Mesodermal cell (in vitro differentiated cells): ENCODE measurements around the gene TGM2.

Source experiments
- H3K27ac ChIP-seq: 2 replicates; pipeline ENCODE4 v1.7.0; 2013; ENCODE audit warnings: mild to moderate bottlenecking, low read depth, low read length, moderate library complexity; ENCODE audit not compliant: severe bottlenecking
- H3K36me3 ChIP-seq: 2 replicates; pipeline ENCODE4 v1.7.1; 2013; ENCODE audit warnings: mild to moderate bottlenecking, low read length, moderate library complexity; ENCODE audit not compliant: control insufficient read depth, insufficient read depth
- H3K4me1 ChIP-seq: one replicate; pipeline ENCODE4 v1.7.1; 2013; ENCODE audit warnings: mild to moderate bottlenecking, low read length; ENCODE audit not compliant: insufficient read depth, control insufficient read depth, poor library complexity, severe bottlenecking
- H3K4me3 ChIP-seq: 2 replicates; pipeline ENCODE4 v1.7.0; 2013; ENCODE audit warnings: low read length, control low read depth, mild to moderate bottlenecking; ENCODE audit not compliant: insufficient read depth, poor library complexity, severe bottlenecking; ENCODE audit errors: extremely low read depth
- H3K9me3 ChIP-seq: 2 replicates; pipeline ENCODE4 v1.7.1; 2013; ENCODE audit warnings: mild to moderate bottlenecking, low read length, moderate library complexity; ENCODE audit not compliant: control insufficient read depth
- WGBS, 2 experiments: methylation state at CpG; one replicate each; pipeline ENCODE4 v1.1.5; 2013; ENCODE audit warnings: missing lambda C conversion rate in 2 of 2; ENCODE audit not compliant: insufficient coverage in 2 of 2; 5-methylcytosine and 5-hydroxymethylcytosine counted together

TGM2 gene

GRCh38 chr20:38158701-38159351, 6.2 kb downstream of the TGM2 start:
- peaks cover 11% of the 10 kb centered on the region for H3K4me1 ChIP-seq
- H3K36me3 ChIP-seq, result peaks cover 70% of the 10 kb centered on the region
- 95 to 97% methylated on average over 6 to 7 of the region's 14 CpGs for WGBS, 2 experiments
- no peak overlapping the region for H3K4me3 ChIP-seq
- peak overlapping the region; percentile 70 for H3K27ac ChIP-seq
- no peaks in the 10 kb centered on the region for H3K9me3 ChIP-seq

- 93 to 96% methylated on average over 13 of the region's 14 CpGs for WGBS, 2 experiments
- peaks cover 79% of the 10 kb centered on the region for H3K36me3 ChIP-seq
- no peak overlapping the region for H3K4me3 ChIP-seq
- no peaks in the 10 kb centered on the region for H3K9me3 ChIP-seq
- no peak overlapping the region for H3K27ac ChIP-seq
- peaks cover 3% of the 10 kb centered on the region for H3K4me1 ChIP-seq
Observed at GRCh38 chr20:38157635-38158495, 7.2 kb downstream of the TGM2 start.

DNA sequence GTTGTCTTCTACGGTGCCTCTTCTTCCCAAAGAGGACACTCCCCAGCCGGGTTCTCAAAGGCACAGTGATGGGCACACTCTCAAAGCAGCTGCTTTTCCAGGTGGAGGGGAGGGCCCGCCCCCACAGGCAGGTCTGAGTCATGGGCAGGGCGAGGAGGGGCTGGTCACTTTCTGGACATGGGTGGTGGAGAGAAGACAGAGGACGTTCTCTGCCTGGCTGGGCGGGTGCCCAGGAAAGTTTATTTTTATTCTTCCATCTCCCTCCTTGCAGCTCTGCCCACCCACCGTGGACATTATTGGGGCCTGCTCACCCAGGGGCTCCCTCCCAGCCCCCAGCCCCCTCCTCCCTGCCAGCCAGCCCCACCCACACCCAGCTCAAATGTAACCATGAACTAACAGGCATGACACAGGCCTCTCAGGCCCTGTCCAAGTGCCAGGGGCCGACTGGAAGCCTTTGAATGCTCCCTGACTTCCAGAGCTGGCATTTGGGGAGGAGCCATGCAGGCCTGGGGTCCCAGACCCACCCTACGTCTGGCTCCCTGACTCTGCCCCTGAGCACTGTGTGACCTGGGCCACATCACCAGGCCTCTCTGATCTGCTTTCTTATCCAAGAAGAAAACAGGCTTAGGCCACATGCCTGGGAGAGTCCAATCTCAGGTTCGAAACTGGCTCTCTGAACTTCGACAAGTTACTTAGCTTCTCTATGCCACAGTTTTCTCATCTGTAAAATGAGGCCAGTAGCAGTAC, 8.0 kb downstream of the TGM2 start:
- WGBS, 2 experiments, result 91 to 96% methylated on average over 6 to 11 of the region's 11 CpGs
- H3K27ac ChIP-seq, result no peak overlapping the region
- no peak overlapping the region for H3K4me3 ChIP-seq

DNA sequence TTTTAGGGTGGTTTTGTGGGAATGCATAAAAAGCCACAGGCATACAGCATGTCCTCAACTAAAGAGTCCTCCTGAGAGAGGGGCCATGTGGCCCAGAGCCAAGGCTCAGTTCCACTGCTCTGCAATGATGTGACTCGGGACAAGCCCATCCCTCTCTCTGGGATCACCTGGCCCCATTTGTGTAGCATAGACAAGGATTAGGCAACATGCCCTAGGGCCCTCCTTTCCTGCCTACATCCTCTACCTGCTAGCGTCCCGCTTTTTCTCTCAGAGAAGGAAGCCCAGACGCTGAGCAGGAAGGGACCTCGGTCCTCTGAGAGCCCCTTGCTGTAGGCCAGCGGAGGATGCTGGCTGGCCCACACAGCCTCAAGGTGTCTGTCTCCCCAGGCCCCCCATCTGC, 8.8 kb downstream of the TGM2 start:
- Histone ChIP-seq H3K27ac (no peak overlapping the region), H3K4me1 (peaks cover 10% of the 10 kb centered on the region), H3K4me3 (no peak overlapping the region), H3K36me3 (peaks cover 91% of the 10 kb centered on the region), H3K9me3 (no peaks in the 10 kb centered on the region)
- 94 to 98% methylated on average over 5 to 6 of the region's 6 CpGs for WGBS, 2 experiments

More for the DNA sequence above, 8.0 kb downstream of the TGM2 start:
- no peaks in the 10 kb centered on the region for H3K9me3 ChIP-seq
- H3K4me1 ChIP-seq, result peaks cover 10% of the 10 kb centered on the region
- H3K36me3 ChIP-seq, result peaks cover 87% of the 10 kb centered on the region

DNA sequence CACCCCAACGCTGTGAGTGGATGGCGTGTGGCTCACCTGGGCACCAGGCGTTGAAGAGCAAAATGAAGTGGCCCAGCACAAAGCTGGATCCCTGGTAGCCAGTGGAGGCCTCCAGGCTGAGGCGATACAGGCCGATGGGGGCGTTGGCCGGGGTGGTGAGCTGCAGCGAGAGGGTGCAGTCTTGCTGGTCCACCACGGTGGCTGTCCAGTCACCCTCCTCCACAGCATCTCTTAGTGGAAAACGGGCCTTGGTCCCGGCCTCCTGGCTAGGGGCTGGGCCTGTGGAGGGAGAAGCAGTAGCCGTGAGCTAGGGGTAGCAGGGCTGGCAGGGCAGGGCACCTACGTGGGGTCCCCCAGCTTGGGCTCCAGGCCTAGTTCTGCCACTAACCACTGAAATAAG, 9.3 kb downstream of the TGM2 start:
- Histone ChIP-seq H3K4me1 (peaks cover 10% of the 10 kb centered on the region), H3K27ac (no peak overlapping the region), H3K9me3 (no peaks in the 10 kb centered on the region), H3K4me3 (no peak overlapping the region), H3K36me3 (peaks cover 91% of the 10 kb centered on the region)
- 95 to 97% methylated on average over 12 to 13 of the region's 13 CpGs for WGBS, 2 experiments

GRCh38 chr20:38153401-38153800, 11.7 kb downstream of the TGM2 start:
- no peak overlapping the region for H3K27ac ChIP-seq
- no peaks in the 10 kb centered on the region for H3K9me3 ChIP-seq
- H3K36me3 ChIP-seq, result peaks cover 96% of the 10 kb centered on the region
- no peak overlapping the region for H3K4me3 ChIP-seq
- WGBS, 2 experiments, result 94 to 98% methylated on average over 3 to 4 of the region's 5 CpGs
- peaks cover 10% of the 10 kb centered on the region for H3K4me1 ChIP-seq

DNA sequence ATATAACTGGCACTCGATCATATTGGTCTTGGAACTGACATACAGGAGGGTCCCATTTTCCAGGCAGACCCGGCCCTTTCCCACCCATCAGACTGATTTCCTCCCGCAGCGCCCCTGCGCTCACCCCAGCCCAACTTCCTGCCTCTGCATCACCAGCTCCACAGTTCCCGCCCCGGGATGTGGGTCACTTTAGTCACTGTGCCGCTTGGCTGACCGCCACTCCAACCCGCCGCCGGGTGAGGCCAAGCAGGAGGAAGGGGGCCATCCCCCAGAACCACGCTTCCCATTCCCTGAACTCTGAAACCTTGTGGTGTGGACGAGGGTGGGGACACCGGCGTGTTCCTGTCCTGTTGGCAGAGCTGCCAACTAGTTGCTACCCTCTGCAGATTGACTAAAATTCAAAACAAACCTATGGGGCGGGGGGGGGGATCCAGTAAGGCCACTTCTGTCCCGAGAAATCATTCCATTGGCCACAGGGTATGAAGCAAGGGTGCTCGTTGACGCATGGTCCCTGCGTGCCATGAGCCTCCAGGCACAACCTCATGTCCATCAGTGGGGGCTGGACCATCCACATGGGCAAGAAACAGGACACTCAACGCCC, 12.3 kb downstream of the TGM2 start:
- H3K4me3 ChIP-seq, result no peak overlapping the region
- peak overlapping the region; percentile 29 for H3K27ac ChIP-seq
- peaks cover 97% of the 10 kb centered on the region for H3K36me3 ChIP-seq
- H3K9me3 ChIP-seq, result no peaks in the 10 kb centered on the region
- 94 to 95% methylated on average over 20 to 22 of the region's 22 CpGs for WGBS, 2 experiments
- H3K4me1 ChIP-seq, result peaks cover 10% of the 10 kb centered on the region

GRCh38 chr20:38152175-38152620, 12.9 kb downstream of the TGM2 start:
- peaks cover 97% of the 10 kb centered on the region for H3K36me3 ChIP-seq
- peaks cover 10% of the 10 kb centered on the region for H3K4me1 ChIP-seq
- H3K9me3 ChIP-seq, result no peaks in the 10 kb centered on the region
- no peak overlapping the region for H3K4me3 ChIP-seq
- H3K27ac ChIP-seq, result peak overlapping the region; percentile 29
- WGBS, 2 experiments, result 73 to 75% methylated on average over 6 to 7 of the region's 7 CpGs

- Histone ChIP-seq H3K4me3 (no peak overlapping the region), H3K27ac (no peak overlapping the region), H3K4me1 (peaks cover 10% of the 10 kb centered on the region), H3K9me3 (no peaks in the 10 kb centered on the region), H3K36me3 (peaks cover 95% of the 10 kb centered on the region)
- WGBS, 2 experiments, result 83 to 98% methylated on average over 2 to 3 of the region's 3 CpGs
Observed at GRCh38 chr20:38151455-38151854, 13.6 kb downstream of the TGM2 start.
